ENCODE measurements around the gene SCFD2.
"Not testable (repeated sequence)": the region's sequence is repeated elsewhere in the genome, so short reads cannot be mapped to it uniquely, and the experiment has no call there.

Gene SCFD2

GRCh38 chr4:53340145-53340544, 25.7 kb downstream of the SCFD2 start:
- DNase-seq, result not testable (repeated sequence)

GRCh38 chr4:53334916-53335315, 30.9 kb downstream of the SCFD2 start:
- not testable (repeated sequence) for DNase-seq

- no peak for DNase-seq
Observed at GRCh38 chr4:53326535-53326934, 39.3 kb downstream of the SCFD2 start.

- DNase-seq, result no peak
Observed at GRCh38 chr4:53322696-53323095, 43.2 kb downstream of the SCFD2 start.

GRCh38 chr4:53321984-53322289, 43.9 kb downstream of the SCFD2 start:
- no peak for DNase-seq

- no peak for DNase-seq
Observed at GRCh38 chr4:53321151-53321983, 44.5 kb downstream of the SCFD2 start.

- DNase-seq, result no peak
Observed at GRCh38 chr4:53315300-53315699, 50.6 kb downstream of the SCFD2 start.

- DNase-seq, result no peak
Observed at GRCh38 chr4:53314252-53314651, 51.6 kb downstream of the SCFD2 start.

GRCh38 chr4:53313510-53313909, 52.4 kb downstream of the SCFD2 start:
- no peak for DNase-seq

- no peak for DNase-seq
Observed at GRCh38 chr4:53309321-53310040, 56.4 kb downstream of the SCFD2 start.

GRCh38 chr4:53307819-53308780, 57.8 kb downstream of the SCFD2 start:
- DNase-seq, result no peak

GRCh38 chr4:53307210-53307609, 58.7 kb downstream of the SCFD2 start:
- DNase-seq, result no peak

GRCh38 chr4:53306729-53307128, 59.1 kb downstream of the SCFD2 start:
- no peak for DNase-seq

GRCh38 chr4:53292209-53292608, 73.7 kb downstream of the SCFD2 start:
- not testable (repeated sequence) for DNase-seq

GRCh38 chr4:53281438-53281837, 84.4 kb downstream of the SCFD2 start:
- no peak for DNase-seq

- DNase-seq, result no peak
Observed at GRCh38 chr4:53280846-53281245, 85.0 kb downstream of the SCFD2 start.

GRCh38 chr4:53274609-53275268, 91.1 kb downstream of the SCFD2 start:
- no peak for DNase-seq

- DNase-seq, result no peak
Observed at GRCh38 chr4:53273726-53274125, 92.1 kb downstream of the SCFD2 start.

GRCh38 chr4:53267026-53267425, 98.8 kb downstream of the SCFD2 start:
- no peak for DNase-seq

GRCh38 chr4:53255986-53256385, 109.9 kb downstream of the SCFD2 start:
- DNase-seq, result not testable (repeated sequence)

- DNase-seq, result no peak
Observed at GRCh38 chr4:53240573-53240972, 125.3 kb downstream of the SCFD2 start.

- not testable (repeated sequence) for DNase-seq
Observed at GRCh38 chr4:53238352-53238751, 127.5 kb downstream of the SCFD2 start.

GRCh38 chr4:53237811-53238210, 128.1 kb downstream of the SCFD2 start:
- not testable (repeated sequence) for DNase-seq
